Thyroid gland (tissue), 4 donors: Measurements from ENCODE around the gene SRF. TPM values are rescaled to one million over a fixed set of nuclear protein-coding genes. Genes with fewer than 3 reads are reported as not detected.

Source experiments
- DNase-seq, 2 donors: peaks; one replicate each; pipeline ENCODE4 v3.0.0-alpha.2; 2019
- H3K27ac ChIP-seq, 3 donors: fragments of 200-600 bp; sonication (generic); 1 replicate in 2 of 3; 2 replicates in 1 of 3; pipeline ENCODE4 v1.5.1; 2016 to 2019; ENCODE audit warnings: mild to moderate bottlenecking in 1 of 3, moderate library complexity in 1 of 3
- H3K27me3 ChIP-seq: fragments of 200-600 bp; sonication (generic); one replicate; pipeline ENCODE4 v1.5.1; 2019
- H3K36me3 ChIP-seq, 2 donors: fragments of 200-600 bp; sonication (generic); one replicate each; pipeline ENCODE4 v1.5.1; 2016 to 2019
- H3K4me1 ChIP-seq, 2 donors: fragments of 200-600 bp; sonication (generic); one replicate each; pipeline ENCODE4 v1.5.1; 2017 to 2019
- H3K4me3 ChIP-seq, 3 donors: fragments of 200-600 bp; sonication (generic); replicated peaks in 1 of 3; 1 replicate in 2 of 3; 2 replicates in 1 of 3; pipeline ENCODE4 v1.5.1; 2016; ENCODE audit warnings: mild to moderate bottlenecking in 1 of 3
- H3K9me3 ChIP-seq: fragments of 200-600 bp; sonication (generic); one replicate; pipeline ENCODE4 v1.5.1; 2017
- CTCF ChIP-seq, 6 experiments: fragments of 200-600 bp in 3 of 6; fragments of 450-650 bp in 3 of 6; sonication (generic) in 3 of 6; IDR thresholded peaks; one replicate each; pipeline ENCODE4 v1.5.1; 2016 to 2019; ENCODE audit warnings: antibody characterized with exemption in 6 of 6, mild to moderate bottlenecking in 2 of 6, inconsistent platforms in 1 of 6, moderate library complexity in 1 of 6
- POLR2A ChIP-seq, 2 donors: fragments of 450-650 bp; IDR thresholded peaks; one replicate each; pipeline ENCODE4 v1.6.1; 2017; ENCODE audit warnings: antibody characterized with exemption in 2 of 2, mild to moderate bottlenecking in 2 of 2, moderate library complexity in 1 of 2
- WGBS, 2 donors: methylation state at CpG; one replicate each; pipeline ENCODE4 v1.1.5; 2017; 5-methylcytosine and 5-hydroxymethylcytosine counted together
- intact Hi-C: fragments of 100-400 bp; cut with DNase I; formaldehyde crosslinking; loops from one replicate; pipeline ENCODE4 v1.15.1; 2023
- total RNA-seq, 4 donors: library from RNA; depleted of rRNA; stranded (reverse); fragments of >200 nt; gene quantifications; one replicate each; pipeline ENCODE4 v1.2.3, GENCODE V29; 2016

Gene SRF
- 10 to 100 TPM; 21.5 to 34.1 (median 22.6) TPM for total RNA-seq

DNA sequence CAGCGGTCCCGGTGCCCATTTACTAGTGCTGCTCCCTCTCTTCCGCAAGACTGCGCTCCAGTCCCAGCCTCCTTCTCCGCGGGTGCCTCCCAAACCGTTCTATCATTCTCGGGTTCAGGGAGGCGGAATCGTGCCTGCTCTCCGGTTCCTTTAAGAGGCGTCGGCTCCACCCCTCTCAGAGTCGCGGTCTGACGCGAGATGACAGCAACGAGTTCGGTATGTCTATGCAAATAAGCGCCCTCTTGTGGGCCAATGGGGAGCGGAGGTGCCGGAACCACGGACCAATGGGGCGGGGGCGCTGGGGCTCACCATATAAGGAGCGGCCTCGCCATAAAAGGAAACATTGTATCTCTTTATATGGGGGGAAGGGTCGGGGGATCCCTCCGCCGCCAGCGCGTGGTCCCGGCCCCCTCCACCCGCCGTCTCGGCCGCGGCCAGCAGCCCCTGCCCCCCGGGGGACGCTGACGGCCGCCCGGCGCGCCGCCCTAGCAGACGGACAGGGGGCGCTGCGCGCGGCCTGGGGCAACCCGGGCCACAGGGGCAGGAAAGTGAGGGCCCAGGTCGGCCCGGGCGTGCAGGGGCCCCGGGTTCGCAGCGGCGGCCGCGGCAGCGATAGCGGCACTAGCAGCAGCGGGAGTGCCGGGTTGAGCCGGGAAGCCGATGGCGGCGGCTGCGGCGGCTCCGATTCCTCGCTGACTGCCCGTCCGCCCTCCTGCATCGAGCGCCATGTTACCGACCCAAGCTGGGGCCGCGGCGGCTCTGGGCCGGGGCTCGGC, at the start of gene SRF:
Gene SRF, plus strand, starts transcription at position 339 of the 776 bp plus-strand sequence. Its CDS starts 388 bp downstream, at position 727.
- peaks cover 7 to 11% of the 10 kb centered on the region in 2 donors for H3K36me3 ChIP-seq
- DNase-seq, result peak; percentile 100
- no peaks in the 10 kb centered on the region for H3K9me3 ChIP-seq
- H3K4me1 ChIP-seq, result peaks cover 25 to 29% of the 10 kb centered on the region in 2 donors
- peak within 1 kb of the TSS; percentile 90 to 99 (median 98) for H3K27ac ChIP-seq
- H3K4me3 ChIP-seq, result peak within 1 kb of the TSS; percentile 61 to 94 (median 70)
- intact Hi-C loops, result no loop called here
- no peaks in the 10 kb centered on the region for H3K27me3 ChIP-seq
- WGBS, 2 donors, result 0 to 2% methylated on average over 10 to 39 of the region's 83 CpGs
- peak in 4 of 6 experiments; percentile 29 to 90 (median 76) for TF ChIP-seq CTCF (IDR thresholded peaks at IDR 0.05)
- TF ChIP-seq POLR2A (IDR thresholded peaks at IDR 0.05), result peak; percentile 64 to 96

DNA sequence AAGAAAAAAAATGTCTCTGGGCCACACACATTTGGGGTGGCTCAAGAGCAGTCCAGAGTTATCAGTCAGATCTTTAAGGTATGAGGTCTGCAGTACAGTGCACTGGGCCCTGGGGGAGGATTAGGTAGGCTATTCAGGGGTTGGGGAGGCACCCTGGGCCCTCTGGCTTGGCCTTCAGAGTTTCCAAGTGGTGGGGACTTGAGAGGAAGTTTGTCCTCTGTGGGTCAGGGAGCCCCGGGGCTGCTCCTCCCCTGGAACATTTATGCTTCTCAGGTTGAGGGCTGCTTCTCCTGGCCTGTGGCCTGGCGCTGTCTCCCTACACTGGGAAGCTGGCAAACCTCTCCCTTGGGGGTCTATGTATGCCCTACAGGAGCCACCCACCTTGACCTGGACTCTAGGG, 48.9 kb upstream of the SRF start:
- Histone ChIP-seq H3K9me3 (no peaks in the 10 kb centered on the region), H3K36me3 (no peaks in the 10 kb centered on the region), H3K27me3 (no peaks in the 10 kb centered on the region), H3K4me3 (no peak overlapping the region), H3K4me1 (no peaks in the 10 kb centered on the region), H3K27ac (no peak overlapping the region)
- DNase-seq, result no peak
- intact Hi-C loops, result no loop called here
- WGBS, 2 donors, result 40 to 79% methylated on average over 1 to 2 of the region's 2 CpGs
- no peak for TF ChIP-seq POLR2A (IDR thresholded peaks at IDR 0.05)
- no peak for TF ChIP-seq CTCF (IDR thresholded peaks at IDR 0.05)

DNA sequence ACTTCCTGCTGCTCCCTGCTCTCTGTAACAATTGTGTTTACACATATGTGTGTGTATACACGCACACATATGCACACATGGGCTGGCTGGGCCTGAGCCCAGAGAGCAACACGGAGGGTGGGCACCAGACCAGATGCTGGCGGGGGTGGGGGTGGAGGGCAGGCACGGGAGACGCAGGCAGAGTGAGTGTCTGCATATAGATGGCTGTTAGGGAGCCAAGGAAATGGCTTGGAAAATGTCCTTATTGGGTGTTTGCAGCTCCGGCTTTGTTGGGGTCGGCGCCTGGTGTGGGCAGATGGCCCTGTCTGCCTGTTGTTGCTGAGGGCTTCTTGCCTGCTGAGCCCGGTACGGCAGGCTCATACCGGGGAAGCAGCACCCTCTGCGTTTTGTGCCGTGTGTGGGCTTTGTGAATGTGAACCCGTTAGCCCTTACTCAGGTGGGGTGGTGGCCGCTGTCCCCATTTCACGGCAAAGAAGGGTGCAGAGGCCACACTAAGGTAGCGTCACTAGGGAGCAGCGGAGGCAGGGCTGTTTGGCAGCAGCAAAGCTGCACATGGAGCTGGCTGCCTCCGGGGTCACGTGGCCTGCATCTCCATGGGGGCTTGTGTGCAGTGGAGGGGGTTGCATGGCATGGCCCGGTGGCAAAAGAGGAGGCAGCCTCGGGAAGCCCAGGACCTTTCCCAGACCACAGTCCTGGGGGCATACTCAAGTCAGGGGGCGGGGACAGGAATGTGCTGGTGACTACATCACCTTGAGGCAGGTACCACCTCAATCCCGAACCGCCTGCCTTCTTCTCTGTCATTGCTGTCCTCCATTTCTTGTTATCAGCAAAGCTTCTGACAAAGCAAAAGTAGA, 47.4 kb upstream of the SRF start:
- H3K27me3 ChIP-seq, result no peaks in the 10 kb centered on the region
- no peaks in the 10 kb centered on the region for H3K36me3 ChIP-seq
- TF ChIP-seq POLR2A (IDR thresholded peaks at IDR 0.05), result no peak
- no peak for TF ChIP-seq CTCF (IDR thresholded peaks at IDR 0.05)
- DNase-seq, result no peak
- H3K27ac ChIP-seq, result no peak overlapping the region
- WGBS, 2 donors, result 80 to 86% methylated on average over 18 to 19 of the region's 25 CpGs
- intact Hi-C loops, result no loop called here
- H3K4me3 ChIP-seq, result no peak overlapping the region
- no peaks in the 10 kb centered on the region for H3K9me3 ChIP-seq
- peaks cover 0 to 4% of the 10 kb centered on the region in 2 donors for H3K4me1 ChIP-seq

DNA sequence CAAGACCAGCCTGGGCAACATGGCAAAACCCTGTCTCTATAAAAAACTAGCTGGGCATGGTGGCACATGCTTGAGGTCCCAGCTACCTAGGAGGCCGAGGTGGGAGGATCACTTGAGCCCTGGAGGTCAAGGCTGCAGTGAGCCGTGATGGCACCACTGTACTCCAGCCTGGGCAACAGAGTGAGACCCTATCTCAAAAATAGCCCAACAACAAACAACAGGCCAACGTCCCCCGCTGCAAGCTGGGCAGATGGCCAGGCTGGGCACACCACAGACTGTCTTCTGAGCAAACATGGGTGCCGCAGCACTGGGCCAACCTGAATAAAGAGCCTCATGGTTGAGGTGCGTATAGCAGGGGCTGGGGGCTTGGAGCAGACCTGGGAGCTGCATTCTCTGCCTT, 46.6 kb upstream of the SRF start:
- intact Hi-C loops, result no loop called here
- H3K4me3 ChIP-seq, result no peak overlapping the region
- no peaks in the 10 kb centered on the region for H3K27me3 ChIP-seq
- peaks cover 0 to 4% of the 10 kb centered on the region in 2 donors for H3K4me1 ChIP-seq
- H3K27ac ChIP-seq, result no peak overlapping the region
- no peaks in the 10 kb centered on the region for H3K9me3 ChIP-seq
- no peak for TF ChIP-seq POLR2A (IDR thresholded peaks at IDR 0.05)
- TF ChIP-seq CTCF (IDR thresholded peaks at IDR 0.05), result no peak
- 87 to 93% methylated on average over 5 to 6 of the region's 6 CpGs for WGBS, 2 donors
- no peak for DNase-seq
- H3K36me3 ChIP-seq, result no peaks in the 10 kb centered on the region
